Lung (tissue), 12 donors: Measurements from ENCODE around the gene KIAA0825. TPM values are rescaled to one million over a fixed set of nuclear protein-coding genes. Genes with fewer than 3 reads are reported as not detected.

Experiments used
- ATAC-seq: fragments of 200-7000 bp; cut with Tn5 transposase; one replicate; pipeline ENCODE4 v1.9.1; 2020; ENCODE audit warnings: moderate number of reproducible peaks; ENCODE audit not compliant: insufficient read depth, low FRiP score
- DNase-seq, 3 donors: peaks; one replicate each; pipeline ENCODE4 v3.0.0-alpha.2; 2013 to 2017
- H3K27ac ChIP-seq, 2 donors: one replicate each; pipeline ENCODE4 v1.5.1; 2013; ENCODE audit warnings: mild to moderate bottlenecking in 2 of 2, moderate library complexity in 2 of 2, control low read depth in 1 of 2, inconsistent platforms in 1 of 2, low read depth in 1 of 2, low read length in 1 of 2
- H3K27me3 ChIP-seq, 3 donors: one replicate each; pipeline ENCODE4 v1.5.1; 2013; ENCODE audit warnings: low read length in 2 of 3; ENCODE audit not compliant: control insufficient read depth in 3 of 3, insufficient read depth in 3 of 3
- H3K36me3 ChIP-seq, 4 donors: one replicate each; pipeline ENCODE4 v1.5.1; 2013; ENCODE audit warnings: low read length in 4 of 4, mild to moderate bottlenecking in 1 of 4, moderate library complexity in 1 of 4; ENCODE audit not compliant: control insufficient read depth in 4 of 4, insufficient read depth in 4 of 4
- H3K4me1 ChIP-seq, 5 donors: one replicate each; pipeline ENCODE4 v1.5.1; 2013; ENCODE audit warnings: low read length in 5 of 5, mild to moderate bottlenecking in 2 of 5, moderate library complexity in 1 of 5; ENCODE audit not compliant: control insufficient read depth in 5 of 5, insufficient read depth in 5 of 5
- H3K4me3 ChIP-seq: one replicate; pipeline ENCODE4 v1.5.1; 2013; ENCODE audit warnings: mild to moderate bottlenecking, control low read depth, moderate library complexity
- H3K9ac ChIP-seq, 2 donors: one replicate each; pipeline ENCODE4 v1.5.1; 2013; ENCODE audit warnings: low read length in 2 of 2, control low read depth in 1 of 2; ENCODE audit not compliant: insufficient read depth in 1 of 2
- H3K9me3 ChIP-seq, 4 donors: one replicate each; pipeline ENCODE4 v1.5.1; 2013; ENCODE audit warnings: low read length in 3 of 4, mild to moderate bottlenecking in 1 of 4, moderate library complexity in 1 of 4; ENCODE audit not compliant: control insufficient read depth in 4 of 4, insufficient read depth in 3 of 4
- WGBS, 2 donors: extraction: QIAGEN DNeasy Blood & Tissue Kit; methylation state at CpG; one replicate each; pipeline ENCODE4 v1.1.7; 2013; 5-methylcytosine and 5-hydroxymethylcytosine counted together
- polyA plus RNA-seq, 2 donors: library from polyadenylated mRNA; stranded (reverse); fragments of 200-250 nt; gene quantifications; one replicate each; pipeline ENCODE4 v1.2.1, GENCODE V29; 2013
- total RNA-seq, 2 donors: library from RNA; depleted of rRNA in 1 of 2; stranded (reverse); fragments of >200 nt in 1 of 2; gene quantifications; one replicate each; pipeline ENCODE4 v1.2.1, GENCODE V29; 2014 to 2021
- TF ChIP-seq, protein P1 (sequence below): IDR thresholded peaks from 2 replicates; pipeline ENCODE4 v1.5.1; 2012; ENCODE audit warnings: mild to moderate bottlenecking; ENCODE audit errors: control extremely low read depth, extremely low read depth
- donor health status: control.
- donor health status: control.
- donor health status: Bipolar disorder and iron deficiency.
- donor health status: healthy.
- donor health status: DM: yes; HTN: yes; CAD: no.

KIAA0825 gene
- total and polyA plus RNA-seq, 4 donors, result 0.79 to 20.2 (median 3.6) TPM

DNA sequence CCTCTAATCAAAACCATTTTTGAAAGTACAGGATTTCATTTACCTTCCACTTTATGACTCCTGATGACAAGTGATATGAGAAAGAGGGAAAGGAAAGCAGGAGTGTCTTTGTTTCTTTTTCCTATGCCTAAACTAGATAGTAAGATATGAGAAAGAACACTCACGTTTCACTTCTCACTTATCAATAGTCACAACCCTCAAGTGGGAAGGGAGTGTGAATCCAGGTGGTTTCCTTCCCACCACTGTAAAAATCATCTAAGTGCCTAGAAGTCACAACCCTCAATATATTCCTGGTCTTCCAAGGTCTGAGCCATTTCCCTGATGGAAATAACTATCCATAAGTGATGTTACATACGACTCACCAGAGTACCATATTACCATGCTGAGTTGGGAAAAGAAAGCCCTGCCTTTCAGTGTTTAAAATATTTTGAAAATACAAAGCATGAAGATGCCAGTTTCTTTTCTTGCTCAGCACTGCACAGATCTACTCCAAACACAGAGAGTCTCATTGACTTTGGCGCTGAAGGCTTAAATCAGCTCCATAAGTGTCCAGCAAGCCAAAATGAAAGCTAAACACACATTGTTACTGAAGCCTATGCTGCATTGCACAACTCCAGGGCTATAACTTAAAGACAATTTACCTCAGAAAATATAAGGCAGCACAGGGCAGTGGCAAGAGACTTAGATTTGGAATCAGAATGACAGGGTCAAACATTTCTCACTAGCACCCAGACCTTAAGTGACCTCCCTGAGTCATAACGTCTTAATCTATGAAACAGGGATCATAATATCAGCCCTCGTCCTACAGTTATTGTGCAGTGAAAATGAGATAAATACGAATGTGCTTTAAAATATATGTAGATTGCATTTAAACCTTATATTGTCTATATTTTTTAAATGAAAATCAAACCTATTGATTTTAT, 301.2 kb downstream of the KIAA0825 start:
- WGBS, 2 donors, result 73 to 88% methylated on average over 6 of the region's 6 CpGs

DNA sequence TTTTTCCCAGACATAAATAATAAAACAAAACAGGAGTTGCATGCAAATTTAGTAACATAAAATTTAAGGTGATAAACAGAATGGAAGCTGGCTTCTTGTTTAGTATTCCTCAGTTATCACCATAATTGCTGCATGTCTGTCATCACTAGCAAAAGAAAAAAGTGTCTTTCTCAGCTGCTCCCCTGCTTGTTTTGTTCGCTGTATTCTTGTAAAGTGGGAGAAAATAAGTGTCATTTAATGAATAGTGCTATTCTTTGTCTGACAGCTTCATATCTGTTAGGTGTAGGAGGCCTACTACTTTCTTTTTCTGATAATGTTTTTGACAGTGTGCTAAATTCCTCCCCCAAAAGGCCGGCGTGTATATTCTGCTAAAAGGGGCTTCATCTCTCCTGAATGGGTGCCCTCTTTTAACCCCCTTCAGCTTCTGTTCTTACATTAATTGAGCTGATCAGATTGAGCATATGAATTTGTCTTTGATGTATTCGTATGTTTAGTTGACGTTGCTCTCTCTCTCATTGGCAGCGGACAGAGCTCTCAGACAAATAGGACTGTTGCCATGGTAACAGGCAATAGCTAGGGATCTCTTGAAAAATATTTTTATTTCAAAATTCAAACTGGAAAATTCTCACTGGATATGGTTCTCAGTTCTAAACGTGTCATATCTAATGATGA, 303.8 kb downstream of the KIAA0825 start:
- H3K9me3 ChIP-seq, result no peaks in the 10 kb centered on the region
- peak in 2 of 3 donors; percentile 54 to 65 for DNase-seq

More for the DNA sequence above, 301.2 kb downstream of the KIAA0825 start:
- ATAC-seq (no peak), DNase-seq (peak in 2 of 3 donors; percentile 69 to 80)
- H3K9me3 ChIP-seq, result no peaks in the 10 kb centered on the region
- H3K4me1 ChIP-seq, result peaks cover 0 to 13% (median 0%) of the 10 kb centered on the region in 5 donors
- H3K36me3 ChIP-seq, result no peaks in the 10 kb centered on the region
- H3K27me3 ChIP-seq, result no peaks in the 10 kb centered on the region
- H3K27ac ChIP-seq, result no peak overlapping the region
- H3K9ac ChIP-seq, result no peak overlapping the region
- TF ChIP-seq, protein P1, sequence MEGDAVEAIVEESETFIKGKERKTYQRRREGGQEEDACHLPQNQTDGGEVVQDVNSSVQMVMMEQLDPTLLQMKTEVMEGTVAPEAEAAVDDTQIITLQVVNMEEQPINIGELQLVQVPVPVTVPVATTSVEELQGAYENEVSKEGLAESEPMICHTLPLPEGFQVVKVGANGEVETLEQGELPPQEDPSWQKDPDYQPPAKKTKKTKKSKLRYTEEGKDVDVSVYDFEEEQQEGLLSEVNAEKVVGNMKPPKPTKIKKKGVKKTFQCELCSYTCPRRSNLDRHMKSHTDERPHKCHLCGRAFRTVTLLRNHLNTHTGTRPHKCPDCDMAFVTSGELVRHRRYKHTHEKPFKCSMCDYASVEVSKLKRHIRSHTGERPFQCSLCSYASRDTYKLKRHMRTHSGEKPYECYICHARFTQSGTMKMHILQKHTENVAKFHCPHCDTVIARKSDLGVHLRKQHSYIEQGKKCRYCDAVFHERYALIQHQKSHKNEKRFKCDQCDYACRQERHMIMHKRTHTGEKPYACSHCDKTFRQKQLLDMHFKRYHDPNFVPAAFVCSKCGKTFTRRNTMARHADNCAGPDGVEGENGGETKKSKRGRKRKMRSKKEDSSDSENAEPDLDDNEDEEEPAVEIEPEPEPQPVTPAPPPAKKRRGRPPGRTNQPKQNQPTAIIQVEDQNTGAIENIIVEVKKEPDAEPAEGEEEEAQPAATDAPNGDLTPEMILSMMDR, result no peak
- H3K4me3 ChIP-seq, result no peak overlapping the region

DNA sequence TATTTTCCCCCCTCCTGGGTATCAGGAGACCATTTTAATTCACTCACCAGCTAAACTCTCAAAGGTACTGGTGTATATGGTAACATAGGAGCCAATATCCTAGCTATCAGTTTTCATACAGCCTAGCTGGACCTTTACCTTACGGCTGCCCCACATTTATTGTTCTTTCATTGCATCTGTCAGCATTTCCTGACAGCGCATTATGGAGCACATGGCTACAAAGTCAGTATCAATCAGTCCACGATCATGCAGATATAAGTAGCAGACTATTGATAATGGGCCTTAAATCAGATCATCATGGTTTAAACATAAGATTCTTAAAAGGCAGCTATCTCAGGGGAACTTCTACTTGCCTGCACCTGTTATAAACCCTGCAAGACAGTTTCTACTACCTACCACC, 304.7 kb downstream of the KIAA0825 start:
- Histone ChIP-seq H3K36me3 (no peaks in the 10 kb centered on the region), H3K27ac (no peak overlapping the region), H3K9ac (no peak overlapping the region), H3K9me3 (no peaks in the 10 kb centered on the region), H3K27me3 (no peaks in the 10 kb centered on the region), H3K4me1 (peaks cover 0 to 44% (median 0%) of the 10 kb centered on the region in 5 donors), H3K4me3 (no peak overlapping the region)
- DNase-seq (no peak), ATAC-seq (no peak)
- TF ChIP-seq, protein P1, result no peak
- 95% methylated on average over 3 of the region's 3 CpGs for WGBS, 2 donors

More for the DNA sequence above, 303.8 kb downstream of the KIAA0825 start:
- Histone ChIP-seq H3K27me3 (no peaks in the 10 kb centered on the region), H3K4me1 (peaks cover 0 to 35% (median 0%) of the 10 kb centered on the region in 5 donors), H3K4me3 (no peak overlapping the region), H3K27ac (no peak overlapping the region), H3K9ac (no peak overlapping the region), H3K36me3 (no peaks in the 10 kb centered on the region)
- TF ChIP-seq, protein P1, result no peak
- ATAC-seq, result no peak
- WGBS, 2 donors, result 81 to 90% methylated on average over 7 of the region's 7 CpGs
